DMS79 (cell line): Measurements from ENCODE around the gene TMEM86B.
A peak's percentile ranks its signal among the peaks of the same experiment; 100 is the strongest.

Experiments
- DNase-seq: peaks from one replicate; lab custom pipeline; 2025; lab: John Stamatoyannopoulos, UW

TMEM86B gene

GRCh38 chr19:55228403-55229031 lies at the start of gene TMEM86B:
Gene TMEM86B, minus strand, starts transcription at chr19:55228763. Its CDS starts 22 bp downstream, at chr19:55228741.
- DNase-seq: no peak

GRCh38 chr19:55277494-55277893 lies 48.9 kb upstream of the TMEM86B start:
- DNase-seq: no peak

GRCh38 chr19:55276720-55277430 lies 48.3 kb upstream of the TMEM86B start:
- no peak for DNase-seq

- no peak for DNase-seq
Measured at GRCh38 chr19:55275851-55276719, 47.5 kb upstream of the TMEM86B start.

- peak; percentile 73 for DNase-seq
Measured at GRCh38 chr19:55273978-55274707, 45.6 kb upstream of the TMEM86B start.

GRCh38 chr19:55272142-55272541 lies 43.6 kb upstream of the TMEM86B start:
- no peak for DNase-seq

- no peak for DNase-seq
Measured at GRCh38 chr19:55270172-55270942, 41.8 kb upstream of the TMEM86B start.

- DNase-seq: no peak
Measured at GRCh38 chr19:55269299-55269698, 40.7 kb upstream of the TMEM86B start.

GRCh38 chr19:55266840-55267239 lies 38.3 kb upstream of the TMEM86B start:
- DNase-seq: no peak

GRCh38 chr19:55266404-55266803 lies 37.8 kb upstream of the TMEM86B start:
- no peak for DNase-seq

GRCh38 chr19:55265723-55266386 lies 37.3 kb upstream of the TMEM86B start:
- DNase-seq: no peak

- no peak for DNase-seq
Measured at GRCh38 chr19:55265173-55265572, 36.6 kb upstream of the TMEM86B start.

GRCh38 chr19:55264531-55264930 lies 36.0 kb upstream of the TMEM86B start:
- no peak for DNase-seq

GRCh38 chr19:55262359-55262758 lies 33.8 kb upstream of the TMEM86B start:
- no peak for DNase-seq

- no peak for DNase-seq
Measured at GRCh38 chr19:55261671-55262126, 33.1 kb upstream of the TMEM86B start.

GRCh38 chr19:55259540-55260210 lies 31.1 kb upstream of the TMEM86B start:
- DNase-seq: no peak

GRCh38 chr19:55258828-55259539 lies 30.4 kb upstream of the TMEM86B start, which contains the start of gene PPP6R1:
Gene PPP6R1, minus strand, starts transcription at chr19:55259017. Its CDS starts 11,914 bp downstream, at chr19:55247103.
- peak; percentile 99 for DNase-seq

- no peak for DNase-seq
Measured at GRCh38 chr19:55258476-55258827, 29.9 kb upstream of the TMEM86B start.
